Right cardiac atrium (tissue), 5 donors: Measurements from ENCODE around the gene GNAT2. TPM values are rescaled to one million over a fixed set of nuclear protein-coding genes. Genes with fewer than 3 reads are reported as not detected.

Experiments used
- ATAC-seq, 2 donors: fragments of 200-7000 bp; cut with Tn5 transposase; one replicate each; pipeline versions ENCODE4 v1.8.0 to v1.9.1; 2020; ENCODE audit warnings: moderate library complexity in 2 of 2, mild to moderate bottlenecking in 1 of 2
- DNase-seq, 3 donors: peaks; one replicate each; pipeline ENCODE4 v3.0.0-alpha.2; 2020
- H3K27ac ChIP-seq: one replicate; pipeline ENCODE4 v1.5.1; 2013; ENCODE audit warnings: mild to moderate bottlenecking, low read length, control low read depth, moderate library complexity
- H3K27me3 ChIP-seq: one replicate; pipeline ENCODE4 v1.6.1; 2013; ENCODE audit not compliant: control insufficient read depth, insufficient read depth
- H3K4me1 ChIP-seq: one replicate; pipeline ENCODE4 v1.6.1; 2013; ENCODE audit warnings: low read length; ENCODE audit not compliant: control insufficient read depth, insufficient read depth
- H3K4me3 ChIP-seq: one replicate; pipeline ENCODE4 v1.5.1; 2013; ENCODE audit warnings: low read length, control low read depth
- H3K9me3 ChIP-seq: one replicate; pipeline ENCODE4 v1.6.1; 2013; ENCODE audit warnings: low read length; ENCODE audit not compliant: control insufficient read depth
- WGBS: extraction: QIAGEN DNeasy Blood & Tissue Kit; methylation state at CpG from one replicate; pipeline ENCODE4 v1.1.7; 2013; 5-methylcytosine and 5-hydroxymethylcytosine counted together
- intact Hi-C, 4 donors: fragments of 100-400 bp; cut with DNase I; formaldehyde crosslinking; loops; one replicate each; pipeline versions ENCODE4 v1.11.0 to v1.14.0; 2022 to 2023
- polyA plus RNA-seq: library from polyadenylated mRNA; stranded (reverse); fragments of 200-250 nt; gene quantifications from one replicate; pipeline ENCODE4 v1.2.3, GENCODE V29; 2013
- total RNA-seq, 4 donors: library from RNA; stranded (reverse); fragmentation: NEBNext Ultra II Directional; extraction: Animal tissue kit (Norgen Biotek cat#: 25700); gene quantifications; one replicate each; pipeline ENCODE4 v1.2.1, GENCODE V29; 2021
- donor health status: healthy with polysubstance abuse.
- donor health status: DM: no; HTN: yes; CAD: no.
- donor health status: DM: no; HTN: no; CAD: no.
- donor health status: DM: no; HTN: yes; CAD: no; lungs with severe emphysema.
- donor health status: DM: yes; HTN: yes; CAD: no.

GNAT2 gene
- total and polyA plus RNA-seq, 5 donors, result not detected

- intact Hi-C loops, result no loop called here
- no peaks in the 10 kb centered on the region for H3K9me3 ChIP-seq
- H3K27ac ChIP-seq, result no peak overlapping the region
- DNase-seq (no peak), ATAC-seq (no peak)
- H3K4me3 ChIP-seq, result no peak overlapping the region
- no peaks in the 10 kb centered on the region for H3K27me3 ChIP-seq
- 96% methylated on average over 3 of the region's 3 CpGs for WGBS
- no peaks in the 10 kb centered on the region for H3K4me1 ChIP-seq
Observed at GRCh38 chr1:109603229-109603628, 16.2 kb downstream of the GNAT2 start.

GRCh38 chr1:109598655-109599054, 20.8 kb downstream of the GNAT2 start:
- ATAC-seq, result no peak
- H3K9me3 ChIP-seq, result no peaks in the 10 kb centered on the region
- intact Hi-C loops, result no loop called here

GRCh38 chr1:109598156-109598555, 21.3 kb downstream of the GNAT2 start:
- intact Hi-C loops, result no loop called here
- H3K4me1 ChIP-seq, result no peaks in the 10 kb centered on the region
- WGBS, result 90% methylated on average over 1 of the region's 1 CpG
- DNase-seq, result no peak
- no peaks in the 10 kb centered on the region for H3K27me3 ChIP-seq
- H3K4me3 ChIP-seq, result no peak overlapping the region
- no peak for ATAC-seq
- no peaks in the 10 kb centered on the region for H3K9me3 ChIP-seq
- H3K27ac ChIP-seq, result no peak overlapping the region

More at GRCh38 chr1:109598655-109599054, 20.8 kb downstream of the GNAT2 start:
- Histone ChIP-seq H3K4me1 (no peaks in the 10 kb centered on the region), H3K4me3 (no peak overlapping the region), H3K27ac (no peak overlapping the region), H3K27me3 (no peaks in the 10 kb centered on the region)
- no peak for DNase-seq
- WGBS, result 85% methylated on average over 5 of the region's 5 CpGs

GRCh38 chr1:109595531-109595930, 23.9 kb downstream of the GNAT2 start:
- no peak for ATAC-seq
- Histone ChIP-seq H3K27ac (no peak overlapping the region), H3K4me1 (no peaks in the 10 kb centered on the region), H3K4me3 (no peak overlapping the region), H3K27me3 (no peaks in the 10 kb centered on the region), H3K9me3 (no peaks in the 10 kb centered on the region)
- no peak for DNase-seq
- WGBS, result 92% methylated on average over 2 of the region's 2 CpGs
- intact Hi-C loops, result no loop called here

- H3K27me3 ChIP-seq, result no peaks in the 10 kb centered on the region
- no peak overlapping the region for H3K27ac ChIP-seq
- no peak overlapping the region for H3K4me3 ChIP-seq
- ATAC-seq, result no peak
- no peaks in the 10 kb centered on the region for H3K9me3 ChIP-seq
- intact Hi-C loops, result no loop called here
- H3K4me1 ChIP-seq, result no peaks in the 10 kb centered on the region
- no peak for DNase-seq
Observed at GRCh38 chr1:109592916-109593315, 26.5 kb downstream of the GNAT2 start.

- no peaks in the 10 kb centered on the region for H3K9me3 ChIP-seq
- DNase-seq (no peak), ATAC-seq (no peak)
- H3K4me1 ChIP-seq, result no peaks in the 10 kb centered on the region
- H3K4me3 ChIP-seq, result no peak overlapping the region
- H3K27ac ChIP-seq, result no peak overlapping the region
- no peaks in the 10 kb centered on the region for H3K27me3 ChIP-seq
- intact Hi-C loops, result no loop called here
Observed at GRCh38 chr1:109589679-109590078, 29.7 kb downstream of the GNAT2 start.

GRCh38 chr1:109589177-109589576, 30.2 kb downstream of the GNAT2 start:
- DNase-seq (no peak), ATAC-seq (no peak)
- H3K4me3 ChIP-seq, result no peak overlapping the region
- H3K4me1 ChIP-seq, result no peaks in the 10 kb centered on the region
- no peaks in the 10 kb centered on the region for H3K27me3 ChIP-seq
- H3K27ac ChIP-seq, result no peak overlapping the region
- 72% methylated on average over 3 of the region's 3 CpGs for WGBS
- no peaks in the 10 kb centered on the region for H3K9me3 ChIP-seq
- intact Hi-C loops, result no loop called here

- H3K4me3 ChIP-seq, result no peak overlapping the region
- ATAC-seq (no peak), DNase-seq (no peak)
- H3K27ac ChIP-seq, result no peak overlapping the region
- no peaks in the 10 kb centered on the region for H3K4me1 ChIP-seq
- 86% methylated on average over 3 of the region's 3 CpGs for WGBS
- no peaks in the 10 kb centered on the region for H3K27me3 ChIP-seq
- H3K9me3 ChIP-seq, result no peaks in the 10 kb centered on the region
- intact Hi-C loops, result no loop called here
Observed at GRCh38 chr1:109586055-109586454, 33.4 kb downstream of the GNAT2 start.

- DNase-seq, result no peak
- no peak overlapping the region for H3K27ac ChIP-seq
- intact Hi-C loops, result no loop called here
- no peaks in the 10 kb centered on the region for H3K27me3 ChIP-seq
- H3K4me3 ChIP-seq, result no peak overlapping the region
- H3K4me1 ChIP-seq, result no peaks in the 10 kb centered on the region
- no peak for ATAC-seq
- no peaks in the 10 kb centered on the region for H3K9me3 ChIP-seq
- WGBS, result 73% methylated on average over 1 of the region's 1 CpG
Observed at GRCh38 chr1:109584766-109585165, 34.6 kb downstream of the GNAT2 start.

- Histone ChIP-seq H3K4me3 (no peak overlapping the region), H3K4me1 (no peaks in the 10 kb centered on the region), H3K9me3 (no peaks in the 10 kb centered on the region), H3K27me3 (no peaks in the 10 kb centered on the region), H3K27ac (no peak overlapping the region)
- intact Hi-C loops, result no loop called here
- no peak for DNase-seq
- no peak for ATAC-seq
- WGBS, result 91% methylated on average over 2 of the region's 2 CpGs
Observed at GRCh38 chr1:109582021-109582420, 37.4 kb downstream of the GNAT2 start.

GRCh38 chr1:109579491-109579890, 39.9 kb downstream of the GNAT2 start:
- 55% methylated on average over 1 of the region's 1 CpG for WGBS
- peak in 1 of 2 donors; percentile 70 for ATAC-seq

GRCh38 chr1:109578947-109579443, 40.4 kb downstream of the GNAT2 start:
- no peak for DNase-seq
- WGBS, result 69% methylated on average over 3 of the region's 3 CpGs
- Histone ChIP-seq H3K9me3 (no peaks in the 10 kb centered on the region), H3K4me3 (no peak overlapping the region), H3K4me1 (no peaks in the 10 kb centered on the region), H3K27ac (no peak overlapping the region), H3K27me3 (no peaks in the 10 kb centered on the region)
- intact Hi-C loops, result no loop called here
- no peak for ATAC-seq

More at GRCh38 chr1:109579491-109579890, 39.9 kb downstream of the GNAT2 start:
- Histone ChIP-seq H3K4me1 (no peaks in the 10 kb centered on the region), H3K9me3 (no peaks in the 10 kb centered on the region), H3K27me3 (no peaks in the 10 kb centered on the region), H3K4me3 (no peak overlapping the region), H3K27ac (no peak overlapping the region)
- intact Hi-C loops, result no loop called here
- DNase-seq, result no peak
